PFSK-1 (cell line): ENCODE measurements around the gene FAM114A2.

ENCODE experiments used
- FOXP2 ChIP-seq: optimal IDR thresholded peaks from 2 replicates; pipeline ENCODE3; 2011; ENCODE audit warnings: borderline replicate concordance, control low read depth, inconsistent platforms; ENCODE audit not compliant: insufficient read depth; ENCODE audit errors: extremely low read length, extremely low read depth
- POLR2AphosphoS5 ChIP-seq: IDR thresholded peaks from 2 replicates; pipeline ENCODE4 v1.6.1; 2012; ENCODE audit warnings: low read depth, mild to moderate bottlenecking, control low read depth, low read length, moderate library complexity
- REST ChIP-seq, 2 experiments: IDR thresholded peaks; 2 replicates each; pipeline versions ENCODE4 v1.6.1 to v1.8.0; 2011 to 2012; ENCODE audit warnings: low read depth in 2 of 2, low read length in 2 of 2, control low read depth in 1 of 2, inconsistent platforms in 1 of 2, mild to moderate bottlenecking in 1 of 2, moderate library complexity in 1 of 2; ENCODE audit not compliant: insufficient read depth in 1 of 2
- SIN3A ChIP-seq: IDR thresholded peaks from 2 replicates; pipeline ENCODE4 v1.6.1; 2012; ENCODE audit warnings: mild to moderate bottlenecking, low read length, moderate library complexity, borderline replicate concordance; ENCODE audit not compliant: insufficient read depth
- TAF1 ChIP-seq: IDR thresholded peaks from 2 replicates; pipeline ENCODE4 v1.6.1; 2012; ENCODE audit warnings: low read length, control low read depth, borderline replicate concordance; ENCODE audit not compliant: insufficient read depth

FAM114A2 gene

GRCh38 chr5:154072414-154073171 is 33.9 kb upstream of the FAM114A2 start:
- TF ChIP-seq POLR2AphosphoS5 (no peak), SIN3A (no peak), REST (IDR thresholded peaks at IDR 0.05; ENCODE audit: insufficient read depth in 1 of 2, low read depth in 2 of 2, low read length in 2 of 2) (no peak), FOXP2 (no peak), TAF1 (no peak)

GRCh38 chr5:154071799-154072413 is 33.2 kb upstream of the FAM114A2 start:
- no peak for TF ChIP-seq TAF1

GRCh38 chr5:154065971-154066370 is 27.3 kb upstream of the FAM114A2 start:
- TF ChIP-seq POLR2AphosphoS5 (no peak), TAF1 (no peak), REST (IDR thresholded peaks at IDR 0.05; ENCODE audit: insufficient read depth in 1 of 2, low read depth in 2 of 2, low read length in 2 of 2) (no peak), FOXP2 (no peak), SIN3A (no peak)

GRCh38 chr5:154063372-154063771 is 24.7 kb upstream of the FAM114A2 start:
- TF ChIP-seq FOXP2 (no peak), REST (IDR thresholded peaks at IDR 0.05; ENCODE audit: insufficient read depth in 1 of 2, low read depth in 2 of 2, low read length in 2 of 2) (no peak), POLR2AphosphoS5 (no peak), TAF1 (no peak), SIN3A (no peak)

- no peak for TF ChIP-seq TAF1
- no peak for TF ChIP-seq FOXP2
- no peak for TF ChIP-seq POLR2AphosphoS5
- no peak for TF ChIP-seq SIN3A
- no peak for TF ChIP-seq REST (IDR thresholded peaks at IDR 0.05; ENCODE audit: insufficient read depth in 1 of 2, low read depth in 2 of 2, low read length in 2 of 2)
Measured at GRCh38 chr5:154060606-154061005, 21.9 kb upstream of the FAM114A2 start.
